AG10803 (cell line): ENCODE data around the gene ARHGAP28.
A peak's percentile ranks its signal among the peaks of the same experiment; 100 is the strongest.
"Not testable (repeated sequence)": the region's sequence is repeated elsewhere in the genome, so short reads cannot be mapped to it uniquely, and the experiment has no call there.

Experiments
- DNase-seq: peaks from one replicate; pipeline ENCODE4 v3.0.0; 2010; ENCODE audit warnings: low read depth
- H3K4me3 ChIP-seq: 2 replicates; pipeline ENCODE4 v1.5.1; 2011; ENCODE audit warnings: mild to moderate bottlenecking, low read length, control low read depth
- TF ChIP-seq, protein P1 (sequence below): conservative IDR thresholded peaks from 2 replicates; pipeline ENCODE4 v1.5.1; 2011; ENCODE audit warnings: mild to moderate bottlenecking, low read length, control low read depth, inconsistent platforms

The ARHGAP28 gene

DNA sequence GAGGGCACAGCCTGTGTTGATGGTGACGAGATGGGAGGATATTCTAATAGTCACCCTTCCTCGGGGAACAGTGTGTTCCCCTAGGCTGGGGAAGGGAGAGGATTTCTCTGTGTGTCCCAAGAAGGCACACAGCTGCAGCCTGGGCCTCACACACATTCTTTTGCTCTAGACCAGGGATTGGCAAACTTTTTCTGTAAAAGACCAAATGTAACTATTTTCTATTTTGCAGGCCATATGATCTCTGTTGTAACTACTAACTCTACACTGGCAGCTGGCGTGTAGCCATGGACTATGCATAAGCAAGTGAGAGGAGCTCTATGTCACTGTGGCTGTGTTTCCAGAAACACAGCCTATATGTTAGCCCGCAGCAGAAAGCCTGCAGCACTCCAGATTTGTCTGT is 65.8 kb downstream of the ARHGAP28 start:
- TF ChIP-seq, protein P1, sequence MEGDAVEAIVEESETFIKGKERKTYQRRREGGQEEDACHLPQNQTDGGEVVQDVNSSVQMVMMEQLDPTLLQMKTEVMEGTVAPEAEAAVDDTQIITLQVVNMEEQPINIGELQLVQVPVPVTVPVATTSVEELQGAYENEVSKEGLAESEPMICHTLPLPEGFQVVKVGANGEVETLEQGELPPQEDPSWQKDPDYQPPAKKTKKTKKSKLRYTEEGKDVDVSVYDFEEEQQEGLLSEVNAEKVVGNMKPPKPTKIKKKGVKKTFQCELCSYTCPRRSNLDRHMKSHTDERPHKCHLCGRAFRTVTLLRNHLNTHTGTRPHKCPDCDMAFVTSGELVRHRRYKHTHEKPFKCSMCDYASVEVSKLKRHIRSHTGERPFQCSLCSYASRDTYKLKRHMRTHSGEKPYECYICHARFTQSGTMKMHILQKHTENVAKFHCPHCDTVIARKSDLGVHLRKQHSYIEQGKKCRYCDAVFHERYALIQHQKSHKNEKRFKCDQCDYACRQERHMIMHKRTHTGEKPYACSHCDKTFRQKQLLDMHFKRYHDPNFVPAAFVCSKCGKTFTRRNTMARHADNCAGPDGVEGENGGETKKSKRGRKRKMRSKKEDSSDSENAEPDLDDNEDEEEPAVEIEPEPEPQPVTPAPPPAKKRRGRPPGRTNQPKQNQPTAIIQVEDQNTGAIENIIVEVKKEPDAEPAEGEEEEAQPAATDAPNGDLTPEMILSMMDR: no peak
- no peak overlapping the region for H3K4me3 ChIP-seq
- peak; percentile 18 for DNase-seq

DNA sequence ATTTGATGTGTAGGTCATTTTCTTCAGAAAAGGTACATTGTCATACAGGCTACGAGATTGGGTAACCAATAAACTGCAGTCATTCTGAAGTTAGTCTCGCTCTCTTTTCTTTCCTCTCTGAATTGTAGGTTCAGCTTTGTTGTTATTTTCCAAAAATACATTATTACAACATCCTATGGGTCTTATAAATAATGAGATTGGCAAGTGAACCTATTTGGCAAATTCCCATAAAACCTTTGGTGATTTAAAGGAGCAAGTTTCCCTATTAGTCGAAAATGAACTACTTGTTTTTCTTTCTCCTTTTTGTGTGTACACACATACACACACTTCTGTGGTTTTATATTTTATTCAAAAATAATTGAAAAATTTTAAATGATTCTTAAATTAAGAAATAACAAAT is 67.0 kb downstream of the ARHGAP28 start:
- no peak for DNase-seq
- no peak overlapping the region for H3K4me3 ChIP-seq
- TF ChIP-seq, protein P1: no peak

DNA sequence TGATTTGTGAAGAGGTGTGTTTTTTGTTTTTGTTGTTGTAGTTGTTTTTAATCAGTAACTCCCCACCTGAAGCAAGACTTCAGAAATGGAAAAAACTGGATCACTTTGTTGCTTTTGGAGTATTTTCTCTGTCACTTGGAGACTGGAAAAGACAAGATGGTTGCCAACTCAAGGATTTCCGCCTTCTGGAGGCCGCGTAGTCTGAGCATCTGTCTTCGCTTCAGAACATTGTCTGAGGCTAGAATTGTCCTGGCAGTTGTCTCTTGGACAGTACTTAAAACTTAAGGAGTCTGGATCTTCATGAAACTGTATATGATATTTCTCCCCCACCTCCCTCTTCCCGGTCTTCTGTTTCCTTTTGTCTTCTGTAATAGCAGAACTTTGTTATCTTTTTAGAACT is 67.7 kb downstream of the ARHGAP28 start:
- TF ChIP-seq, protein P1: no peak
- DNase-seq: no peak
- no peak overlapping the region for H3K4me3 ChIP-seq

DNA sequence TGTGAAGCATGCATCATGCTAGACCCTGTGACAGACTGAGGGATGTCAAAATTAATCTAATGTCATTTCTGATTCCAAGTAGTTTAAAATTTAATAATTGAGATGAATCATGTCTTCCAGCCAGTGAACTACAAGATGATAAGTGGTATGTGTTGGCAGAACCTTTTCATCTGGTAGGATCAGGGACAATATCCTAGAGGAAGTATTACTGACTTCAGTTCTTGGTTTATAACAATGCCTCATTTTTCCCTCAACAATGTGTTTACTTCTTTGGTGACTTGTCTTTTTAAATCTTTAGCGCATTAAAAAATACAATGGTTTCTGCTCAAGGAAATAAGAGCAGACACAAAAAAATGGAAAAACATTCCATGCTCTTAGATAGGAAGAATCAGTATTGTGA is 69.4 kb downstream of the ARHGAP28 start:
- DNase-seq: no peak
- TF ChIP-seq, protein P1: no peak
- no peak overlapping the region for H3K4me3 ChIP-seq

DNA sequence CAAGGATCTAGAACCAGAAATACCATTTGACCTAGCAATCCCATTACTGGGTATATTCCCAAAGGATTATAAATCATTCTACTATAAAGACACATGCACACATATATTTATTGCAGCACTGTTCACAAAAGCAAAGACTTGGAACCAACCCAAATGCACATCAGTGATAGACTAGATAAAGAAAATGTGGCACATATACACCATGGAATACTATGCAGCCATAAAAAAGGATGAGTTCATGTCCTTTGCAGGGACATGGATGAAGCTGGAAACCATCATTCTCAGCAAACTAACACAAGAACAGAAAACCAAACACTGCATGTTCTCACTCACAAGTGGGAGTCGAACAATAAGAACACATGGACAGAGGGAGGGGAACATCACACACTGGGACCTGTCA is 70.8 kb downstream of the ARHGAP28 start:
- not testable (repeated sequence) for H3K4me3 ChIP-seq, DNase-seq

DNA sequence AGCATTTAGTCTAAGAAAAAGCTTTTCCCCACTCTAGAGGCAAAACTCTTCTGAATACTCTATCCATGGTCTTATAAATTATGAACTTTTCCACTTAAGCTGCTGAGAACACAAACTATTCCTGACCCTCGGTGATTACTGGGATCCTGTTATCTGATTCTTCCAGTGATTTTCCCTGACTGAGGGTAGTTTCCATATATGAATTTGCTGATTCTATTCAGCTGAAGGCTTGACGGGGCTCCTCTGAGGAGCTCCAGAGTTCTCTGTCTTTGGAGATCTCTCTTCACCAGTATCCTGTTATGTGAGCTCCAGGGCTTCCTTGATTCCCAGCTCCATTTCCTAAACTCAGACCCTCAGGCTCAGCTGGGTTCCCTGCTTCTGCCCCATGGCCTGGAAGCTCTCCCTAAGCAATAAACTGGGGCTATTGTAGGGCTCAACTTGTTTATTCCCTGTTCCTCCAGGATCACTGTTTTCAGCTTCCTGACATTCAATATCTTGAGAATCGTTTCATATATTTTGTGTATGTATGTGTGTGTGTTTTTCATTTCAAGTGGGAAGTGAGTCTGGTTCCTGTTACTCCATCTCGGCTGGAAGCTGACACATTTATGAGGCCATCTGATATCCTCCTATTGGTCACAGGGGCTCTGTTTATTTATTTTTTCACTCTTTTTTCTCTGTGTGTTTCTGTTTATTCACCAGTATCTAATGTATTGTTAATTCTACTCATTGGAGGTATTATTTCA is 78.2 kb downstream of the ARHGAP28 start:
- no peak overlapping the region for H3K4me3 ChIP-seq
- DNase-seq: no peak
- TF ChIP-seq, protein P1: no peak

DNA sequence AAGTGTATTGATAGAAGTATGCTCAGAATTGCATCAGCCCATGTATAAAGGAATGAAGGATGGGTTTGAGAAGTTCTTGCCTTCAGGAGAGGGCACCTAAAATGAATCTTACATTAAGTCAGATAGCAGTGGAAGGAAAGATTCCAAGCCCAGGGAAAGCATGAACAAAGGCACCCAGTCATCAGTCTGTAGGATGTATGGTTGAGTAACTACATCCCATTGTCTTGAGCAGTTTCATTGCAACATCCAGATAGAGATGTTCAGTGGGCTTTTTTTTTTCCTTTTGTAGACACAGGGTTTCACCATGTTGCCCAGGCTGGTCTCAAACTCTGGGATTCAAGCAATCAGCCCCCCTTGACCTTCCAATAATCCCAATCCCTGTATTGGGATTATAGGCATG is 80.7 kb downstream of the ARHGAP28 start:
- H3K4me3 ChIP-seq: no peak overlapping the region
- TF ChIP-seq, protein P1: no peak
- peak; percentile 4 for DNase-seq

DNA sequence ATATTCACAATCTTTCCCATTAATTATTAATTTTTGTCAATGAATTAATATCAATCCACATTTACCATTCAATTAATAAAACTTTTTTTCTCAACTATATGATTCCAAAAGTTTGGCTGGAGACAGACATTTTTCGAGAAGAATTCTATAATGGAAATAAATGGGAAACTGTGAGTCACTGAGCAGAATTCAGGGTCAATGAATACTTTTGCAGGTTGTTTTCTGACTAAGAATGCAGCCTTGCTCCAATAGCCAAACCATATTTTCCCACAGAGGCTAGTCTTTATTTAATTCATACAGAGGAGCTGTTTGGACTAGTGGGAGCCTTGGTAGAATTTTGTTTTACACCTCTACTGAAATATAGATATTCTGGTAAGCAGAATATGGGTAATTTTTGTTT is 82.3 kb downstream of the ARHGAP28 start:
- TF ChIP-seq, protein P1: no peak
- DNase-seq: no peak
- no peak overlapping the region for H3K4me3 ChIP-seq
